NOMO-1 (cell line): Measurements from ENCODE around the gene CLIC3.
"Not testable (repeated sequence)": the region's sequence is repeated elsewhere in the genome, so short reads cannot be mapped to it uniquely, and the experiment has no call there.

ENCODE experiments used
- DNase-seq, 2 experiments: peaks; one replicate each; lab custom pipeline; 2025; ENCODE audit not compliant: unreplicated experiment in 2 of 2; lab: John Stamatoyannopoulos, UW

CLIC3 gene

GRCh38 chr9:137004285-137004684, 7.9 kb upstream of the CLIC3 start:
- not testable (repeated sequence) for DNase-seq

GRCh38 chr9:137002646-137003041, 6.3 kb upstream of the CLIC3 start:
- DNase-seq = no peak

GRCh38 chr9:137001857-137002645, 5.7 kb upstream of the CLIC3 start:
- no peak for DNase-seq

GRCh38 chr9:137000177-137000930, 4.0 kb upstream of the CLIC3 start:
- peak; percentile 93 to 99 for DNase-seq

GRCh38 chr9:136997830-136998234, 1.5 kb upstream of the CLIC3 start:
- no peak for DNase-seq

- DNase-seq = no peak
Observed at GRCh38 chr9:136997371-136997770, 1.0 kb upstream of the CLIC3 start.

GRCh38 chr9:136995772-136996311, 526 bp downstream of the CLIC3 start:
- no peak for DNase-seq

GRCh38 chr9:136995362-136995761, 1.0 kb downstream of the CLIC3 start:
- no peak for DNase-seq

GRCh38 chr9:136994888-136995230, 1.5 kb downstream of the CLIC3 start:
- no peak for DNase-seq

- no peak for DNase-seq
Observed at GRCh38 chr9:136994180-136994887, 2.0 kb downstream of the CLIC3 start.

- no peak for DNase-seq
Observed at GRCh38 chr9:136992819-136993369, 3.5 kb downstream of the CLIC3 start.

GRCh38 chr9:136991993-136992818, 4.2 kb downstream of the CLIC3 start, which contains the start of gene PAXX:
PAXX (plus strand) TSS chr9:136992422; CDS start chr9:136992444, 22 bp downstream.
- DNase-seq = peak; percentile 88 to 98

- no peak for DNase-seq
Observed at GRCh38 chr9:136990242-136990911, 6.0 kb downstream of the CLIC3 start.

GRCh38 chr9:136988872-136989271, 7.5 kb downstream of the CLIC3 start:
- no peak for DNase-seq

- DNase-seq = no peak
Observed at GRCh38 chr9:136985853-136986252, 10.5 kb downstream of the CLIC3 start.

- DNase-seq = no peak
Observed at GRCh38 chr9:136985027-136985602, 11.3 kb downstream of the CLIC3 start.

GRCh38 chr9:136984464-136985026, 11.8 kb downstream of the CLIC3 start:
- no peak for DNase-seq

- no peak for DNase-seq
Observed at GRCh38 chr9:136983656-136984314, 12.6 kb downstream of the CLIC3 start.
